GM12878 (cell line): ENCODE measurements around the gene BLOC1S4.

ENCODE experiments used
- CBX3 ChIP-seq: fragments of 200-600 bp; sonication (generic); IDR thresholded peaks from 2 replicates; pipeline ENCODE4 v1.6.1; 2016; ENCODE audit warnings: low read depth, borderline replicate concordance
- CHD2 ChIP-seq: IDR thresholded peaks from 2 replicates; pipeline ENCODE4 v1.6.1; 2011; ENCODE audit warnings: low read depth, low read length, improper control_type of control experiment, borderline replicate concordance
- MTA2 ChIP-seq: fragments of 450-650 bp; IDR thresholded peaks from 2 replicates; pipeline ENCODE4 v1.6.1; 2016; ENCODE audit warnings: low read depth, mild to moderate bottlenecking, moderate library complexity
- NFIC ChIP-seq: IDR thresholded peaks from 2 replicates; pipeline ENCODE4 v1.6.1; 2012; ENCODE audit warnings: low read depth, mild to moderate bottlenecking, inconsistent platforms, low read length, moderate library complexity
- ZNF274 ChIP-seq: IDR thresholded peaks from one replicate; pipeline ENCODE4 v1.8.0; 2011; ENCODE audit not compliant: insufficient read length, insufficient read depth
- TF ChIP-seq, protein P1 (sequence below), 3 experiments: IDR thresholded peaks in 2 of 3; conservative IDR thresholded peaks in 1 of 3; 2 replicates each; pipeline ENCODE4 v1.5.1; 2011; ENCODE audit warnings: low read depth in 3 of 3, low read length in 3 of 3, mild to moderate bottlenecking in 3 of 3, control low read depth in 2 of 3, moderate library complexity in 2 of 3, inconsistent platforms in 1 of 3, mixed read lengths in 1 of 3; ENCODE audit not compliant: control insufficient read depth in 2 of 3, insufficient read depth in 1 of 3; ENCODE audit errors: extremely low read depth in 1 of 3
- TF ChIP-seq, protein P2 (sequence below): IDR thresholded peaks from 2 replicates; pipeline ENCODE4 v1.6.1; 2012; ENCODE audit warnings: low read depth, low read length, improper control_type of control experiment
- TF ChIP-seq, protein P3 (sequence below): IDR thresholded peaks from 2 replicates; pipeline ENCODE4 v1.6.1; 2011; ENCODE audit warnings: mild to moderate bottlenecking, low read depth, low read length, moderate library complexity; ENCODE audit not compliant: insufficient replicate concordance
- TF ChIP-seq, protein P4 (sequence below): fragments of 450-650 bp; IDR thresholded peaks from 2 replicates; pipeline ENCODE4 v1.6.1; 2017; ENCODE audit warnings: mild to moderate bottlenecking, low read depth, inconsistent platforms; ENCODE audit not compliant: poor library complexity, severe bottlenecking

DNA sequence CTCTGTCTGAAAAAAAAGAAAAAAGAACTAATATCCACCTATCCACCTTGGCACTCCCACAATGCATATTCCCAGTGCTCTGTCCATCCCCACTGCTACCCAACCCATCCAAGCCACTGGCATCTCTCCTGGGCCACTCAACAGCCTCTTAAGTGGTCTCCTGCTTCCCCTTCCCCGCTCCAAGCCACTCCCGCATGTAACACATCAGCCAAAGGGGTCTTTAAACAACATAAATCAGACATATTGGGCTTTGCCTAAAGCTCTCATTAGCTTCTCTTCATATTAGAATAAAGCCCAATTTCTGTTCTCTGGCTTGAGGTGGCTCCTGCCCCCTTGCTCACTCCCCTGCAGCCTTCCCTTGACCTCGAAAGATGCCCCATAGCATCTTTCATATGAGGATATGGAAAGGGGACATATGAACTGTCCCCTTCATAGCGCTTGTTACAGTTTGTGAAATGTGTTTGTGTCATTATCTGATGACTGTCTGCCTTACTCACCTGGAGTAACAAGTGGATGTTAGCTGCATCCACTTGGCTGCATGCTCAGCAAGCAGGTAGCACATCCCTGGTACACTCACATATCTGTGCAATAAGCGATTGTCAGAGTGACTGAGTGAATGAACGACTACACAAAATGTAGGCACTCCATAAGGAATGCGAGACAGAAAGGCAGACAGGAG, 3.1 kb downstream of the BLOC1S4 start:
- TF ChIP-seq CBX3 (no peak), NFIC (no peak), ZNF274 (no peak), CHD2 (no peak), MTA2 (no peak)
- TF ChIP-seq, protein P1, sequence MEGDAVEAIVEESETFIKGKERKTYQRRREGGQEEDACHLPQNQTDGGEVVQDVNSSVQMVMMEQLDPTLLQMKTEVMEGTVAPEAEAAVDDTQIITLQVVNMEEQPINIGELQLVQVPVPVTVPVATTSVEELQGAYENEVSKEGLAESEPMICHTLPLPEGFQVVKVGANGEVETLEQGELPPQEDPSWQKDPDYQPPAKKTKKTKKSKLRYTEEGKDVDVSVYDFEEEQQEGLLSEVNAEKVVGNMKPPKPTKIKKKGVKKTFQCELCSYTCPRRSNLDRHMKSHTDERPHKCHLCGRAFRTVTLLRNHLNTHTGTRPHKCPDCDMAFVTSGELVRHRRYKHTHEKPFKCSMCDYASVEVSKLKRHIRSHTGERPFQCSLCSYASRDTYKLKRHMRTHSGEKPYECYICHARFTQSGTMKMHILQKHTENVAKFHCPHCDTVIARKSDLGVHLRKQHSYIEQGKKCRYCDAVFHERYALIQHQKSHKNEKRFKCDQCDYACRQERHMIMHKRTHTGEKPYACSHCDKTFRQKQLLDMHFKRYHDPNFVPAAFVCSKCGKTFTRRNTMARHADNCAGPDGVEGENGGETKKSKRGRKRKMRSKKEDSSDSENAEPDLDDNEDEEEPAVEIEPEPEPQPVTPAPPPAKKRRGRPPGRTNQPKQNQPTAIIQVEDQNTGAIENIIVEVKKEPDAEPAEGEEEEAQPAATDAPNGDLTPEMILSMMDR (IDR thresholded peaks at IDR 0.05 in 2 of 3, conservative IDR thresholded peaks at IDR 0.05 in 1 of 3; ENCODE audit: control insufficient read depth in 2 of 3, extremely low read depth in 1 of 3, insufficient read depth in 1 of 3, low read depth in 3 of 3, low read length in 3 of 3), result no peak
- TF ChIP-seq, protein P2, sequence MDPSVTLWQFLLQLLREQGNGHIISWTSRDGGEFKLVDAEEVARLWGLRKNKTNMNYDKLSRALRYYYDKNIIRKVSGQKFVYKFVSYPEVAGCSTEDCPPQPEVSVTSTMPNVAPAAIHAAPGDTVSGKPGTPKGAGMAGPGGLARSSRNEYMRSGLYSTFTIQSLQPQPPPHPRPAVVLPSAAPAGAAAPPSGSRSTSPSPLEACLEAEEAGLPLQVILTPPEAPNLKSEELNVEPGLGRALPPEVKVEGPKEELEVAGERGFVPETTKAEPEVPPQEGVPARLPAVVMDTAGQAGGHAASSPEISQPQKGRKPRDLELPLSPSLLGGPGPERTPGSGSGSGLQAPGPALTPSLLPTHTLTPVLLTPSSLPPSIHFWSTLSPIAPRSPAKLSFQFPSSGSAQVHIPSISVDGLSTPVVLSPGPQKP, result no peak
- TF ChIP-seq, protein P3, sequence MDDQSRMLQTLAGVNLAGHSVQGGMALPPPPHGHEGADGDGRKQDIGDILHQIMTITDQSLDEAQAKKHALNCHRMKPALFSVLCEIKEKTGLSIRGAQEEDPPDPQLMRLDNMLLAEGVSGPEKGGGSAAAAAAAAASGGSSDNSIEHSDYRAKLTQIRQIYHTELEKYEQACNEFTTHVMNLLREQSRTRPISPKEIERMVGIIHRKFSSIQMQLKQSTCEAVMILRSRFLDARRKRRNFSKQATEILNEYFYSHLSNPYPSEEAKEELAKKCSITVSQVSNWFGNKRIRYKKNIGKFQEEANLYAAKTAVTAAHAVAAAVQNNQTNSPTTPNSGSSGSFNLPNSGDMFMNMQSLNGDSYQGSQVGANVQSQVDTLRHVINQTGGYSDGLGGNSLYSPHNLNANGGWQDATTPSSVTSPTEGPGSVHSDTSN, result peak; percentile 56
- TF ChIP-seq, protein P4, sequence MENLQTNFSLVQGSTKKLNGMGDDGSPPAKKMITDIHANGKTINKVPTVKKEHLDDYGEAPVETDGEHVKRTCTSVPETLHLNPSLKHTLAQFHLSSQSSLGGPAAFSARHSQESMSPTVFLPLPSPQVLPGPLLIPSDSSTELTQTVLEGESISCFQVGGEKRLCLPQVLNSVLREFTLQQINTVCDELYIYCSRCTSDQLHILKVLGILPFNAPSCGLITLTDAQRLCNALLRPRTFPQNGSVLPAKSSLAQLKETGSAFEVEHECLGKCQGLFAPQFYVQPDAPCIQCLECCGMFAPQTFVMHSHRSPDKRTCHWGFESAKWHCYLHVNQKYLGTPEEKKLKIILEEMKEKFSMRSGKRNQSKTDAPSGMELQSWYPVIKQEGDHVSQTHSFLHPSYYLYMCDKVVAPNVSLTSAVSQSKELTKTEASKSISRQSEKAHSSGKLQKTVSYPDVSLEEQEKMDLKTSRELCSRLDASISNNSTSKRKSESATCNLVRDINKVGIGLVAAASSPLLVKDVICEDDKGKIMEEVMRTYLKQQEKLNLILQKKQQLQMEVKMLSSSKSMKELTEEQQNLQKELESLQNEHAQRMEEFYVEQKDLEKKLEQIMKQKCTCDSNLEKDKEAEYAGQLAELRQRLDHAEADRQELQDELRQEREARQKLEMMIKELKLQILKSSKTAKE, result no peak
